Measurements from ENCODE around the gene HOATZ.

DNA sequence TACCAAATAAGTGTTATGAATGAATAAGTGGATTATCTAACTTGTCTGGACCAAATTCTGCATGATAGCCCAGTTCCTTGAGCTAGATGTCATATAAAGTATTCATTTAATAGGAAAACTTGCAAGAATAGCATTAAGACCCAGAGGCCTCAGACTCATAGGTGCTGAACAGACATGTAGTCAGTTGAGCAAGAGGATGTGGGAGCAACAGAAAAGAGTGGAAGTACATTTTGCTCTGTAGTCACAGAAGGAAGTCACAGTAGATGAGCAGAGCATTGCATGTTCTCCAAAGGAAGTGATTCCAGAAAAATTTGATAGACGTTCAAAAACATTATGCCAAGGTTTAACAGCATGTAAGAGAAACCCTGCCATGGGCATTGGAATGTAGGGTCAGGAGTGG, 9.5 kb downstream of the HOATZ start:
- TF ChIP-seq, protein P1, sequence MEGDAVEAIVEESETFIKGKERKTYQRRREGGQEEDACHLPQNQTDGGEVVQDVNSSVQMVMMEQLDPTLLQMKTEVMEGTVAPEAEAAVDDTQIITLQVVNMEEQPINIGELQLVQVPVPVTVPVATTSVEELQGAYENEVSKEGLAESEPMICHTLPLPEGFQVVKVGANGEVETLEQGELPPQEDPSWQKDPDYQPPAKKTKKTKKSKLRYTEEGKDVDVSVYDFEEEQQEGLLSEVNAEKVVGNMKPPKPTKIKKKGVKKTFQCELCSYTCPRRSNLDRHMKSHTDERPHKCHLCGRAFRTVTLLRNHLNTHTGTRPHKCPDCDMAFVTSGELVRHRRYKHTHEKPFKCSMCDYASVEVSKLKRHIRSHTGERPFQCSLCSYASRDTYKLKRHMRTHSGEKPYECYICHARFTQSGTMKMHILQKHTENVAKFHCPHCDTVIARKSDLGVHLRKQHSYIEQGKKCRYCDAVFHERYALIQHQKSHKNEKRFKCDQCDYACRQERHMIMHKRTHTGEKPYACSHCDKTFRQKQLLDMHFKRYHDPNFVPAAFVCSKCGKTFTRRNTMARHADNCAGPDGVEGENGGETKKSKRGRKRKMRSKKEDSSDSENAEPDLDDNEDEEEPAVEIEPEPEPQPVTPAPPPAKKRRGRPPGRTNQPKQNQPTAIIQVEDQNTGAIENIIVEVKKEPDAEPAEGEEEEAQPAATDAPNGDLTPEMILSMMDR (conservative IDR thresholded peaks at IDR 0.05; ENCODE audit: low read length): no peak
- no peak for TF ChIP-seq EZH2phosphoT487 (IDR thresholded peaks at IDR 0.05; ENCODE audit: borderline replicate concordance)

Data from Loucy (cell line).